ENCODE measurements around the gene PFDN4.

PFDN4 gene

GRCh38 chr20:54194724-54195438, 13.0 kb upstream of the PFDN4 start:
- 80% methylated on average over 11 of the region's 11 CpGs for WGBS
- Histone ChIP-seq H2BK120ac (ENCODE audit: low read depth, low read length) (no peak overlapping the region), H3K27ac (ENCODE audit: low read length, poor library complexity, severe bottlenecking) (no peak overlapping the region), H3K27me3 (ENCODE audit: control insufficient read depth in 1 of 2, insufficient read depth in 1 of 2, low read length in 2 of 2) (peaks cover 0 to 3% of the 10 kb centered on the region in 2 experiments), H2BK5ac (ENCODE audit: low read depth, low read length, poor library complexity, severe bottlenecking) (no peak overlapping the region), H2BK15ac (ENCODE audit: low read depth, poor library complexity, severe bottlenecking) (no peak overlapping the region), H4K8ac (ENCODE audit: low read length) (no peak overlapping the region), H2AFZ (ENCODE audit: low read depth, low read length) (no peak overlapping the region), H3K14ac (ENCODE audit: low read length in 2 of 2) (no peak overlapping the region), H3K9ac (ENCODE audit: low read length) (no peak overlapping the region), H3K79me1 (replicated peaks; ENCODE audit: low read length, poor library complexity, severe bottlenecking) (no peaks in the 10 kb centered on the region), H3K4ac (ENCODE audit: low read depth in 1 of 2, low read length in 2 of 2) (no peak overlapping the region), H3K4me2 (ENCODE audit: low read length, poor library complexity, severe bottlenecking) (no peak overlapping the region), H2BK12ac (ENCODE audit: low read length in 2 of 2) (no peak overlapping the region), H3K9me3 (ENCODE audit: control insufficient read depth, low read length) (no peaks in the 10 kb centered on the region), H4K91ac (ENCODE audit: low read length) (no peak overlapping the region), H3K4me3 (ENCODE audit: insufficient read depth in 1 of 2, low read depth in 1 of 2, low read length in 2 of 2) (no peak overlapping the region), H3K36me3 (ENCODE audit: control insufficient read depth in 1 of 2, insufficient read depth in 2 of 2, low read depth in 1 of 2, low read length in 2 of 2) (no peaks in the 10 kb centered on the region), H3K23ac (ENCODE audit: low read length in 2 of 2) (no peak overlapping the region), H3K18ac (ENCODE audit: low read depth in 1 of 2, low read length in 2 of 2) (no peak overlapping the region), H2AK5ac (ENCODE audit: low read length, severe bottlenecking) (no peak overlapping the region), H3K4me1 (ENCODE audit: control insufficient read depth, insufficient read depth, low read depth, low read length) (peaks cover 2% of the 10 kb centered on the region)
- DNase-seq: no peak

GRCh38 chr20:54195483-54196472, 12.1 kb upstream of the PFDN4 start:
- Histone ChIP-seq H2BK5ac (ENCODE audit: low read depth, low read length, poor library complexity, severe bottlenecking) (no peak overlapping the region), H2AK5ac (ENCODE audit: low read length, severe bottlenecking) (no peak overlapping the region), H3K4me2 (ENCODE audit: low read length, poor library complexity, severe bottlenecking) (no peak overlapping the region), H3K23ac (ENCODE audit: low read length in 2 of 2) (no peak overlapping the region), H2BK15ac (ENCODE audit: low read depth, poor library complexity, severe bottlenecking) (no peak overlapping the region), H3K9me3 (ENCODE audit: control insufficient read depth, low read length) (no peaks in the 10 kb centered on the region), H3K27me3 (ENCODE audit: control insufficient read depth in 1 of 2, insufficient read depth in 1 of 2, low read length in 2 of 2) (peaks cover 0 to 3% of the 10 kb centered on the region in 2 experiments), H4K8ac (ENCODE audit: low read length) (no peak overlapping the region), H3K4me1 (ENCODE audit: control insufficient read depth, insufficient read depth, low read depth, low read length) (peaks cover 2% of the 10 kb centered on the region), H3K4me3 (ENCODE audit: insufficient read depth in 1 of 2, low read depth in 1 of 2, low read length in 2 of 2) (no peak overlapping the region), H2BK120ac (ENCODE audit: low read depth, low read length) (no peak overlapping the region), H3K36me3 (ENCODE audit: control insufficient read depth in 1 of 2, insufficient read depth in 2 of 2, low read depth in 1 of 2, low read length in 2 of 2) (no peaks in the 10 kb centered on the region), H3K4ac (ENCODE audit: low read depth in 1 of 2, low read length in 2 of 2) (no peak overlapping the region), H3K14ac (ENCODE audit: low read length in 2 of 2) (no peak overlapping the region), H2AFZ (ENCODE audit: low read depth, low read length) (no peak overlapping the region), H3K79me1 (replicated peaks; ENCODE audit: low read length, poor library complexity, severe bottlenecking) (no peaks in the 10 kb centered on the region), H3K18ac (ENCODE audit: low read depth in 1 of 2, low read length in 2 of 2) (no peak overlapping the region), H3K27ac (ENCODE audit: low read length, poor library complexity, severe bottlenecking) (no peak overlapping the region), H2BK12ac (ENCODE audit: low read length in 2 of 2) (no peak overlapping the region), H4K91ac (ENCODE audit: low read length) (no peak overlapping the region), H3K9ac (ENCODE audit: low read length) (no peak overlapping the region)
- DNase-seq: no peak
- WGBS: 78% methylated on average over 11 of the region's 13 CpGs

- no peak overlapping the region for H3K4ac ChIP-seq (ENCODE audit: low read depth in 1 of 2, low read length in 2 of 2)
- peaks cover 0 to 3% of the 10 kb centered on the region in 2 experiments for H3K27me3 ChIP-seq (ENCODE audit: control insufficient read depth in 1 of 2, insufficient read depth in 1 of 2, low read length in 2 of 2)
- no peak overlapping the region for H2BK5ac ChIP-seq (ENCODE audit: low read depth, low read length, poor library complexity, severe bottlenecking)
- H2AFZ ChIP-seq (ENCODE audit: low read depth, low read length): no peak overlapping the region
- no peak for DNase-seq
- no peak overlapping the region for H3K23ac ChIP-seq (ENCODE audit: low read length in 2 of 2)
- no peak overlapping the region for H3K18ac ChIP-seq (ENCODE audit: low read depth in 1 of 2, low read length in 2 of 2)
- no peak overlapping the region for H4K91ac ChIP-seq (ENCODE audit: low read length)
- no peak overlapping the region for H3K9ac ChIP-seq (ENCODE audit: low read length)
- no peaks in the 10 kb centered on the region for H3K79me1 ChIP-seq (replicated peaks; ENCODE audit: low read length, poor library complexity, severe bottlenecking)
- H2BK120ac ChIP-seq (ENCODE audit: low read depth, low read length): no peak overlapping the region
- H3K27ac ChIP-seq (ENCODE audit: low read length, poor library complexity, severe bottlenecking): no peak overlapping the region
- no peaks in the 10 kb centered on the region for H3K9me3 ChIP-seq (ENCODE audit: control insufficient read depth, low read length)
- 71% methylated on average over 6 of the region's 13 CpGs for WGBS
- H4K8ac ChIP-seq (ENCODE audit: low read length): no peak overlapping the region
- H3K4me3 ChIP-seq (ENCODE audit: insufficient read depth in 1 of 2, low read depth in 1 of 2, low read length in 2 of 2): no peak overlapping the region
- H2AK5ac ChIP-seq (ENCODE audit: low read length, severe bottlenecking): no peak overlapping the region
- H3K4me2 ChIP-seq (ENCODE audit: low read length, poor library complexity, severe bottlenecking): no peak overlapping the region
- H2BK15ac ChIP-seq (ENCODE audit: low read depth, poor library complexity, severe bottlenecking): no peak overlapping the region
- H3K14ac ChIP-seq (ENCODE audit: low read length in 2 of 2): no peak overlapping the region
- H2BK12ac ChIP-seq (ENCODE audit: low read length in 2 of 2): no peak overlapping the region
- peaks cover 2% of the 10 kb centered on the region for H3K4me1 ChIP-seq (ENCODE audit: control insufficient read depth, insufficient read depth, low read depth, low read length)
- H3K36me3 ChIP-seq (ENCODE audit: control insufficient read depth in 1 of 2, insufficient read depth in 2 of 2, low read depth in 1 of 2, low read length in 2 of 2): no peaks in the 10 kb centered on the region
These were observed 10.0 kb upstream of the PFDN4 start for GRCh38 chr20:54197621-54198604.

Data from mesenchymal stem cell (in vitro differentiated cells and primary cell).